Measurements from ENCODE around the gene DNAJA1.
A peak's percentile ranks its signal among the peaks of the same experiment; 100 is the strongest.

Gene DNAJA1

GRCh38 chr9:33029231-33029786 lies 4.2 kb downstream of the DNAJA1 start:
- DNase-seq: peak; percentile 75

DNA sequence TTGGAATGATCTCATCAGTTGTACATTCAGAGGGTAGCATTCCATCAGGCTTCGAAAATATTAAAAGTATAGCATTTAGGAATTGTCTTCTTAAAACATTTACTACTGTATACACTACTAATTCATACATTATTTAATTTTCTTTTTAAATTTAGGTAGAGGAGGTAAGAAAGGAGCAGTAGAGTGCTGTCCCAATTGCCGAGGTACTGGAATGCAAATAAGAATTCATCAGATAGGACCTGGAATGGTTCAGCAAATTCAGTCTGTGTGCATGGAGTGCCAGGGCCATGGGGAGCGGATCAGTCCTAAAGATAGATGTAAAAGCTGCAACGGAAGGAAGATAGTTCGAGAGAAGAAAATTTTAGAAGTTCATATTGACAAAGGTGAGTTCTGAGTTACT lies 5.2 kb downstream of the DNAJA1 start:
- DNase-seq: no peak

- no peak for DNase-seq
These were observed 7.2 kb downstream of the DNAJA1 start for GRCh38 chr9:33032292-33032691.

- no peak for DNase-seq
These were observed 7.8 kb downstream of the DNAJA1 start for GRCh38 chr9:33032865-33033264.

DNA sequence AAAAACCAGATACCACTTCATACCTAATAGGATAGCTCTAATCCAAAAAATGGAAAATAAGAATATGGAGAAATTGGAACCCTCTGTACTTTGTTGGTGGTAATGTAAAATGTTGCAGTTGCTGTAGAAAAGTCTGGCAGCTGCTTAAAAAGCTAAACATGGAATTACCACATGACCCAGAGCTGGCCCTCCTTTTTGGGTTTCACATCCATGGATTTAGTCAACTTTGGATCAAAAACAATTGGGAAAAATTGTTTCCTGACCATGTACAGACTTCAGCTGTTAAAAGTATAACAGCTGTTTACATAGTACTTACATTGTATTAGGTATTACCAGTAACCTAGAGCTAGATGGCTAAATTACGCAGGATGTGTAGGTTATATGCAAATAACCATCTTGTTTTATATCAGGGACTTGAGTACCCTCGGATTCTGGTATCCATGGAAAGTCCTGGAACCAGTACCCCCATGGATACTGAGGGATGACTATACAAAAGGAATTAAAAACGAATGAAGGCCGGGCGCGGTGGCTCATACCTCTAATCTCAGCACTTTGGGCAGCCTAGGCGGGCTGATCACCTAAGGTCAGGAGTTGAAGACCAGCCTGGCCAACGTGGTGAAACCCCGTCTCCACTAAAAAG lies 15.8 kb downstream of the DNAJA1 start:
- no peak for DNase-seq

DNA sequence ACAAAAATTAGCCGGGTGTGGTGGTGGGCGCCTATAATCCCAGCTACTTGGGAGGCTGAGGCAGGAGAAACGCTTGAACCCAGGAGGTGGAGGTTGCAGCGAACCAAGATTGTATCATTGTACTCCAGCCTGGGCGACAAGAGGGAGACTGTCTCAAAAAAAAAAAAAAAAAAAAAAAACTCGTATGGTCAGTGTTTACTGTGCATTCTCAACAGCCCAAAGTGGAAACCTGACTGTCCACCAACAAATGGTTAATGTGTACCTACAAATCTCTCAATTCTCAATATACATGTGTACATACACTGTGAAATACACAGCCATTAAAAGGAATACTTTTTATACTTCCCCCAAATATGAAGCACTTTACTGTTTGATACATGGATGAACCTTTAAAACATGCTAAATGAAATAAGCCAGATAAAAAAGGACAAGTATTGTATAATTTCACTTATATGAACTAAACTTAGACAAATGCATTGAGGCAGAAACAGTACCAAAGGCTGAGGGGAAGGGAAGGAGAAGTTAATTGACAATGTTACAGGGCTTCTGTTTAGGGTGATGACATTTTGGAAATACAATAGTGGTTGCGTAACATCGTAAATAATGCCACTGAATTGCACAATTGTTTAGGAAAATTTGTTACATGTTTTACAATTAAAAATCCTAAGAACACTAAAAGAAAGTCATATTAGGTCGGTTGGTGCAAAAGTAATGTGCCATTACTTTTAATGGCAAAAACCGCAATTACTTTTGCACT lies 16.5 kb downstream of the DNAJA1 start:
- peak; percentile 27 for DNase-seq

GRCh38 chr9:33042473-33042872 lies 17.4 kb downstream of the DNAJA1 start:
- DNase-seq: no peak

DNA sequence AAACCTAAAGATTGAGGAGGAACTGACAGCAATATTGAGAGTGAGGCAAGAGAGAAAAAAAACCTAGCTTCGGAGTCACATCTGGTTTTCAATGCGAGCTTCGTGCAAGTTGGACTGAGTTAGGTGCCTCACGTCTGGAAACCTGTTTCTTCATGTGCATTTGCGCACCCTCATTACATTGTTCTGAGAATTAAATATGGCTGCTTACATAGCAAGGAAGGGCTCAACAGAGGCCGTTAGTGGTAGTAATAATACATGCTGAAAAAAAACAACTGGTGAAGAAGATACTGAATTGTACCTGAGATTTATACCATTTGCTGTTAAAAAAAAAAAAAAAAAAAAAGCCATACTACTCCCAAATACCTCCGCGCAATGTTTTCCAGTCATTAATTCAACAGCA lies 18.6 kb downstream of the DNAJA1 start:
- DNase-seq: no peak

GRCh38 chr9:33044162-33044673 lies 19.1 kb downstream of the DNAJA1 start:
- DNase-seq: peak; percentile 83

- DNase-seq: no peak
These were observed 19.7 kb downstream of the DNAJA1 start for GRCh38 chr9:33044677-33045282.

DNA sequence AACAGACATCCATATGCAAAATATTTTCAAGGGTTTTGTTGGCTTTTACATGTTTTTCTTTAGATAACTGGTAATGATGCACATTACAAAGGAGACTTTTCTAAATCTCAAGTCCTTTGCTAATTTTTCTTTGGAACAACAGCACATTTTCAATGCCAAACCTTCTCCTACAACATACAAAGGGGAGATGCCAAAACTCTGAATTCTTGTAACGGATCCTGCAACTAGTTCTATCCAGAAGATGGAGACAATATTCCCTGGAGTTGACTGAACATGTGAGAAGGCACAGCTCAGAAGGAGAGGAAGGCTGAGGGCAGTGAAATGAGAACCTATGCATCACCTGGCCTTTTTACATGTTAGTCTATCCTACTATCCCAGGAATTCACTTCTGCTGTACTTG lies 21.0 kb downstream of the DNAJA1 start:
- no peak for DNase-seq

DNA sequence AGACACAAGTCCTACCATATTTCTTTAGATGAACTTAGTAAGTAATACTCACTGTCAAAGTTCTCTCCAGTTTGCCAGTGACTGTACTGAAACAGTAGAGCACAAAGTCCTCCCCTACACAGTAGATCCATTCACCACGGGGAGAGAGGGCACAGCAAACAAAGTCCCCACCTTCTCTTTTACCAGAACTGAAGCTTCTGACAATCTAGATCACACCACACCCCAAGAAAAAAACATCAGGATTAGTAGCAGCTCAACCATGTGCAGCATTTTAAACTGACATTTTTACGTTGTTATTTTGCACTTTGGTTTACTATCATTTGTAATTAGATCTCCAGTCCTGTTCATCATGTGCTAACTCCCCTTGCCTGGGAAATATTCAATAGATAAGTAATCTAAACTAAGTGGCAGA lies 23.0 kb downstream of the DNAJA1 start:
- no peak for DNase-seq

DNA sequence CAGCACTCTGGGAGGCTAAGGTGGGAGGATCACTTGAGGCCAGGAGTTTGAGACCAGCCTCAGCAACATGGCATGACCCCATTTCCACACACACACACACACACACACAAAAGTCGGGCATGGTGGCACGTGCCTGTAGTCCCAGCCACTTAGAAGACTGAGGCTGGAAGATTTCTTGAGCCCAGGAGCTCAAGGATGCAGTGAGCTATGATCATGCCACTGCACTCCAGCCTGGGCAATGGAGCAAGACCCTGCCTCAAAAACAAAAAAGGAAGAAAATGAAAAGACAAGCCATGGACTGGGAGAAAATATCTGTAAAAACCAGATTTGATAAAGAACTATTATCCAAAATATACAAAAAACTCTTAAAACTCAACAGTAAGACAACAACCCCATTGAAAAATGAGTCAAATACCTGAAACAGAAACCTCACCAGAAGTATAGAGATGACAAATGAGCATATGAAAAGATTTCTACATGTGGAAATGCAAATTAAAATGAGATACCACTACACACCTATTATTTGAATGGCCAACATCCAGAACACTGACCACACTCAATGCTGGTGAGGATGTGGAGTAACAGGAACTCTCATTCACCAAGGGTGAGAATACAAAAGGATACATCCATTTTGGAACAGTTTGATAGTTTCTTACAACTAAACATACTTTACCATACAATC lies 24.7 kb downstream of the DNAJA1 start:
- no peak for DNase-seq

DNA sequence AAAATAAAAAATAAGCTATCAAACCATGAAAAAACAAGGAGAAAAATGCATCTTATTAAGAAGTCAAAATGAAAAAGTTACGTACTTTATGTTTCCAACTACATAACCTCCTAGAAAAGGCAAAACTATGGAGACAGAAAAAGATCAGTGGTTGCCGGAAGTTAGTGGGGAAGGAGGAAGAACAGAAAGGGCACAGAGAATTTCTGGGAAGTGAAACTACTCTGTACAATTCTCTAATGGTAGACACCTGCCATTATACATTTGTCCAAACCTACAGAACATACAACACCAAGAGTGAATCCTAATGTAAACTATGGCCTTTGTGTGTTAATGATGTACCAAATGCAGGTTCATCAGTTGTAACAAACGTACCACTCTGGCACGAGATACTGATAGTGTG lies 26.1 kb downstream of the DNAJA1 start:
- DNase-seq: no peak

GRCh38 chr9:33065157-33066076 lies 40.3 kb downstream of the DNAJA1 start:
- no peak for DNase-seq

GRCh38 chr9:33068991-33069390 lies 43.9 kb downstream of the DNAJA1 start:
- no peak for DNase-seq

DNA sequence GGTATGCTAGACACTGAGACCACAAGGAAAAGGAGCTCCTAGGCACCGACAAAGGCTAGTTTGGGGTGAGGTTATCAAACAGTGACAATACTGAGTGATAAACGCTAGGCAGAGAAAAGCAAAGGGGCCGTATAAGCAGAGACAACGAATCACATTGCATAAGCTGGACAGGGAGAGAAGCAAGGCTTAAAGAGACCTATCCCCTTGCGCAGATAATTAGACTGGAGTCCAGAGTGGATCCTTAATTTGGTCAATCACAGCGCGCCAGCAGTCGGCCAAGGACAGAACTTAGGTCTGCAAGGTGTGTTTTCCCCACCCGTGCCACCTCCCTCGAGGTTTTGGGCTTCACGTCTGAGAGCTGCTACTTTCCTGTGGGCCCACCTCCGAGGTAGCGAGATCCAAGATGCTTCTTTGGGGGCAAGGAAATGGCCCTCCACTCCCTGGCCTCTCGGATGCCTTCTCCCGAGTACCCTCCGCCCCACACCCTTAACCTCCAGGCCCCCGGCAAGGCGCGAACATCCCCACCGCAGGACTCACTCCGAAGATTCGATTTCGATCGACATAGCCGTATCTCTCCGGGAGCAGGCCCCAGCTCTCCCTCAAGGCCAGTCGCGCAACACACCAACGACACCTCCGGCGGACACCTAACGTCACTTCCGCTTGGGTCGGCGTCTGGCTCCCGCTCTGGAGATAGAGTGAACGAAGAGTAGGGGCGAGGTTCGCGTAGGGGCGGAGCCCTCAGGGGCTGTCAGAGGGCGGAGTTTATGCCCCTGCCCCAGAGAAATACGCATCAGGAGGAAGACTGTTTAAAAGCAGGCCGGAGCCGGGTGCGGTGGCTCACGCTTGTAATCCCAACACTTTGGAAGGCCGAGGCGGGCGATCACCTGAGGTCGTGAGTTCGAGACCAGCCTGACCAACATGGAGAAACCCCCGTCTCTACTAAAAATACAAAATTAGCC lies 51.3 kb downstream of the DNAJA1 start, which contains the start of gene SMU1:
Gene SMU1, minus strand, starts transcription at position 629 of the 959 bp plus-strand sequence. Its CDS starts 66 bp downstream, at position 563.
- DNase-seq: peak; percentile 97

- no peak for DNase-seq
These were observed 55.5 kb downstream of the DNAJA1 start for GRCh38 chr9:33080534-33080933.

- peak; percentile 77 for DNase-seq
These were observed 56.2 kb downstream of the DNAJA1 start for GRCh38 chr9:33081128-33081851.

GRCh38 chr9:33082128-33082527 lies 57.1 kb downstream of the DNAJA1 start:
- no peak for DNase-seq

All from HCEC 1CT (cell line).